Common myeloid progenitor, CD34-positive (primary cell): ENCODE data around the gene MAU2.

Experiments
- CTCF ChIA-PET: fragments of 350-600 bp; sonication (Branson Sonifier 250); formaldehyde crosslinking; loops from one replicate; lab custom pipeline; 2021; ENCODE audit warnings: antibody characterized with exemption; lab: Charles Lee
- POLR2A ChIA-PET: fragments of 350-600 bp; sonication (Branson Sonifier 250); formaldehyde crosslinking; loops from one replicate; lab custom pipeline; 2021; ENCODE audit warnings: antibody characterized with exemption; lab: Charles Lee
- DNase-seq, 3 donors: peaks; one replicate each; pipeline versions ENCODE4 v3.0.0 to v3.0.0-alpha.2; 2013
- H3K27ac ChIP-seq, 2 experiments: 1 replicate in 1 of 2; 2 replicates in 1 of 2; pipeline ENCODE4 v1.7.0; 2013; ENCODE audit warnings: inconsistent platforms in 2 of 2, low read length in 2 of 2, mild to moderate bottlenecking in 2 of 2, low read depth in 1 of 2, moderate library complexity in 1 of 2; ENCODE audit not compliant: severe bottlenecking in 2 of 2, insufficient read depth in 1 of 2, poor library complexity in 1 of 2
- H3K27me3 ChIP-seq, 5 experiments: replicated peaks in 2 of 5; 1 replicate in 3 of 5; 2 replicates in 2 of 5; pipeline versions ENCODE4 v1.6.1 to v1.7.0; 2013; ENCODE audit warnings: low read length in 4 of 5, mild to moderate bottlenecking in 2 of 5, moderate library complexity in 2 of 5, inconsistent platforms in 1 of 5; ENCODE audit not compliant: insufficient read depth in 5 of 5, control insufficient read depth in 4 of 5
- H3K36me3 ChIP-seq, 4 experiments: 1 replicate in 2 of 4; 2 replicates in 2 of 4; pipeline versions ENCODE4 v1.6.1 to v1.7.0; 2013; ENCODE audit warnings: low read length in 3 of 4, control low read depth in 1 of 4, mild to moderate bottlenecking in 1 of 4; ENCODE audit not compliant: control insufficient read depth in 4 of 4, insufficient read depth in 4 of 4
- H3K4me1 ChIP-seq, 4 experiments: 1 replicate in 3 of 4; 2 replicates in 1 of 4; pipeline versions ENCODE4 v1.6.1 to v1.7.1; 2013; ENCODE audit warnings: low read length in 3 of 4, mild to moderate bottlenecking in 3 of 4, control low read depth in 1 of 4, inconsistent platforms in 1 of 4, moderate library complexity in 1 of 4; ENCODE audit not compliant: control insufficient read depth in 4 of 4, insufficient read depth in 4 of 4; ENCODE audit errors: control extremely low read depth in 1 of 4
- H3K4me3 ChIP-seq, 7 experiments: 1 replicate in 4 of 7; 2 replicates in 3 of 7; pipeline versions ENCODE4 v1.5.1 to v1.7.0; 2013; ENCODE audit warnings: mild to moderate bottlenecking in 7 of 7, low read length in 6 of 7, moderate library complexity in 6 of 7, inconsistent platforms in 2 of 7, low read depth in 2 of 7, control low read depth in 1 of 7; ENCODE audit not compliant: insufficient read depth in 4 of 7, control insufficient read depth in 1 of 7; ENCODE audit errors: extremely low read depth in 1 of 7
- H3K9me3 ChIP-seq, 5 experiments: 1 replicate in 4 of 5; 2 replicates in 1 of 5; pipeline versions ENCODE4 v1.6.1 to v1.7.1; 2013; ENCODE audit warnings: low read length in 4 of 5, mild to moderate bottlenecking in 2 of 5, inconsistent platforms in 1 of 5, low read depth in 1 of 5, moderate library complexity in 1 of 5; ENCODE audit not compliant: control insufficient read depth in 4 of 5, insufficient read depth in 2 of 5; ENCODE audit errors: control extremely low read depth in 1 of 5
- WGBS: methylation state at CpG from one replicate; pipeline ENCODE4 v1.1.5; 2013; ENCODE audit not compliant: insufficient coverage; 5-methylcytosine and 5-hydroxymethylcytosine counted together

Gene MAU2

GRCh38 chr19:19305696-19306095 is 14.9 kb upstream of the MAU2 start:
- ChIA-PET POLR2A (interaction anchor here (1.1 kb wide), 1 partner anchor 11 kb away, joined by 3 read pairs; no protein-coding TSS in a partner anchor), CTCF (interaction anchor here (1.0 to 1.2 kb wide), 2 partner anchors 9 to 19 kb away, joined by 3 read pairs; no protein-coding TSS in a partner anchor)
- WGBS = over 99% methylated on average over 13 of the region's 16 CpGs

GRCh38 chr19:19306191-19306590 is 14.4 kb upstream of the MAU2 start:
- ChIA-PET POLR2A (interaction anchor here (0.6 kb wide), 1 partner anchor 79 kb away, joined by 6 read pairs; no protein-coding TSS in a partner anchor), CTCF (interaction anchor here (1.0 to 1.2 kb wide), 2 partner anchors 9 to 19 kb away, joined by 3 read pairs; no protein-coding TSS in a partner anchor)
- WGBS = 97% methylated on average over 9 of the region's 9 CpGs
- H3K27me3 ChIP-seq = no peaks in the 10 kb centered on the region
- no peak for DNase-seq
- H3K9me3 ChIP-seq = no peaks in the 10 kb centered on the region
- H3K36me3 ChIP-seq = peaks cover 25 to 90% (median 66%) of the 10 kb centered on the region in 4 experiments
- no peak overlapping the region for H3K4me3 ChIP-seq
- no peak overlapping the region for H3K27ac ChIP-seq
- no peaks in the 10 kb centered on the region for H3K4me1 ChIP-seq

More at GRCh38 chr19:19305696-19306095, 14.9 kb upstream of the MAU2 start:
- no peak for DNase-seq
- Histone ChIP-seq H3K4me1 (no peaks in the 10 kb centered on the region), H3K4me3 (no peak overlapping the region), H3K9me3 (no peaks in the 10 kb centered on the region), H3K27me3 (no peaks in the 10 kb centered on the region), H3K36me3 (peaks cover 29 to 91% (median 70%) of the 10 kb centered on the region in 4 experiments), H3K27ac (no peak overlapping the region)

DNA sequence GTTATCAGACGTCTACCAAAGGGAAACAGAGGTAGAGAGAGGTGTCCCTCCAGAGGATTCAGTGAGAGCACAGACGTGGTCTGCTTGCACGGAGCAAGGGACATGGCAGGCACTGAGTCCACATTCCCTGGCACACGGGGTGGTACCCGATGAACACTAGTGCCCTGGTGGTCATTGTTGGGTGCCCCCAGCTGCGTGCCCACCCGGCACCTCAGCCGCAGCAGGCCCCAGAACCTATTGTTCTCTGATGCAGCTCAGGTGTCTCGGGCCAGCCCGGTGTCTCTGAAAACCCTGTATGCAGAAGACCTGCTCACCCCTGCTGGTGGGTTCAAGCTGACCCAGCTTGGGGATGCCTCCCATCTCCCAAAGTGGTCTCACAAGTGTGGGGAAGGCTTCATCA is 12.3 kb upstream of the MAU2 start:
- no peak for DNase-seq
- ChIA-PET POLR2A (interaction anchor here (0.7 kb wide), 1 partner anchor 33 kb away, joined by 3 read pairs; no protein-coding TSS in a partner anchor), CTCF (no interaction called here)
- whole genome bisulfite sequencing = 97% methylated on average over 10 of the region's 10 CpGs
- Histone ChIP-seq H3K4me3 (no peak overlapping the region), H3K9me3 (no peaks in the 10 kb centered on the region), H3K27me3 (no peaks in the 10 kb centered on the region), H3K27ac (no peak overlapping the region), H3K4me1 (no peaks in the 10 kb centered on the region), H3K36me3 (peaks cover 13 to 85% (median 57%) of the 10 kb centered on the region in 4 experiments)

DNA sequence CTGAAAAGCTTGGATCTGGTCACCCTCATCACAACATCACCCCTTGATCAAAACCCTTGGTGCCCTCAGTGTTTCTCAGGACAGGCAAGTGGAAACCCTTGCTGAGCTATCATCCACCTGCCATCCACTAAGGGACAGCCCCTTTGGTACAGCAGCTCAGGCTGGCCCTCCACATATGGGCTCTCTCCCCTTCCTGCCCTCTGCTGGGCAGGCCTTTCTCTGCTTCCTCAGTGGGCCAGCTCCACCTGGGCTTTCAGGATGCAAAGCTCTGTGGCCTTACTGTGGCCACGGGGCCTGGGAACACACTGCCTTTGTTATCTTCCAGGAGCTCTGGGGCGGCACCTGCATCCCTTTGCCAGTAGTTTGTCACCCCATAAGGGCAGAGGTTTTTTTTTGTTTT is 5.2 kb upstream of the MAU2 start:
- Histone ChIP-seq H3K27ac (peak overlapping the region in 1 of 2 experiments; percentile 14), H3K36me3 (peaks cover 2 to 47% (median 27%) of the 10 kb centered on the region in 4 experiments), H3K4me3 (no peak overlapping the region), H3K27me3 (no peaks in the 10 kb centered on the region), H3K4me1 (peaks cover 3 to 13% (median 11%) of the 10 kb centered on the region in 4 experiments), H3K9me3 (no peaks in the 10 kb centered on the region)
- DNase-seq = no peak
- ChIA-PET POLR2A (interaction anchor here (0.6 kb wide), 1 partner anchor 112 kb away, joined by 3 read pairs; no protein-coding TSS in a partner anchor), CTCF (interaction anchor here (1.1 to 1.2 kb wide), 2 partner anchors 10 to 13 kb away, joined by 3 to 4 read pairs; no protein-coding TSS in a partner anchor)
- WGBS = 96% methylated on average over 2 of the region's 2 CpGs

GRCh38 chr19:19316082-19316481 is 4.5 kb upstream of the MAU2 start:
- Histone ChIP-seq H3K4me3 (no peak overlapping the region), H3K27me3 (no peaks in the 10 kb centered on the region), H3K27ac (no peak overlapping the region), H3K9me3 (no peaks in the 10 kb centered on the region), H3K4me1 (peaks cover 3 to 13% (median 11%) of the 10 kb centered on the region in 4 experiments), H3K36me3 (peaks cover 2 to 42% (median 25%) of the 10 kb centered on the region in 4 experiments)
- no peak for DNase-seq
- WGBS = 100% methylated on average over 1 of the region's 1 CpG
- ChIA-PET POLR2A (interaction anchor here (1.1 kb wide), 1 partner anchor 11 kb away, joined by 3 read pairs; no protein-coding TSS in a partner anchor), CTCF (interaction anchor here (1.1 to 1.2 kb wide), 2 partner anchors 10 to 13 kb away, joined by 3 to 4 read pairs; no protein-coding TSS in a partner anchor)

- H3K36me3 ChIP-seq = peaks cover 8 to 31% (median 25%) of the 10 kb centered on the region in 4 experiments
- peak overlapping the region; percentile 94 to 97 for H3K27ac ChIP-seq
- ChIA-PET CTCF (no interaction called here), POLR2A (no interaction called here)
- no peaks in the 10 kb centered on the region for H3K9me3 ChIP-seq
- H3K27me3 ChIP-seq = no peaks in the 10 kb centered on the region
- no peak for DNase-seq
- 4% methylated on average over 30 of the region's 32 CpGs for WGBS
- peaks cover 3 to 25% (median 21%) of the 10 kb centered on the region in 4 experiments for H3K4me1 ChIP-seq
- H3K4me3 ChIP-seq = peak overlapping the region; percentile 89 to 100 (median 98)
Measured at GRCh38 chr19:19319732-19320360, 783 bp upstream of the MAU2 start.
